Neural progenitor cell (in vitro differentiated cells): ENCODE results near the gene RELA. TPM values are rescaled to one million over a fixed set of nuclear protein-coding genes. Genes with fewer than 3 reads are reported as not detected.

Experiments
- DNase-seq: peaks from one replicate; pipeline ENCODE4 v3.0.0-alpha.2; 2016; ENCODE audit warnings: low spot score
- H2AFZ ChIP-seq: fragments of 200-600 bp; sonication (generic); replicated peaks from 2 replicates; pipeline ENCODE4 v1.6.1; 2016; ENCODE audit warnings: antibody characterized with exemption
- H3F3A ChIP-seq: fragments of 200-600 bp; sonication (generic); 2 replicates; pipeline ENCODE4 v1.6.1; 2016; ENCODE audit warnings: antibody characterized with exemption, low read depth
- H3K27ac ChIP-seq: fragments of 200-600 bp; sonication (generic); 2 replicates; pipeline ENCODE4 v1.5.1; 2016; ENCODE audit warnings: mild to moderate bottlenecking
- H3K27me3 ChIP-seq: fragments of 200-600 bp; sonication (generic); 2 replicates; pipeline ENCODE4 v1.6.1; 2016; ENCODE audit warnings: mild to moderate bottlenecking, moderate library complexity
- H3K36me3 ChIP-seq: fragments of 200-600 bp; sonication (generic); 2 replicates; pipeline ENCODE4 v1.5.1; 2016
- H3K4me1 ChIP-seq: fragments of 200-600 bp; sonication (generic); 2 replicates; pipeline ENCODE4 v1.6.1; 2016; ENCODE audit warnings: mixed run types
- H3K4me2 ChIP-seq: fragments of 200-600 bp; sonication (generic); 2 replicates; pipeline ENCODE4 v1.6.1; 2016
- H3K4me3 ChIP-seq: fragments of 200-600 bp; sonication (generic); 2 replicates; pipeline ENCODE4 v1.5.1; 2016
- H3K79me2 ChIP-seq: fragments of 200-600 bp; sonication (generic); 2 replicates; pipeline ENCODE4 v1.6.1; 2016; ENCODE audit warnings: low read depth
- H3K9ac ChIP-seq: fragments of 200-600 bp; sonication (generic); 2 replicates; pipeline ENCODE4 v1.6.1; 2016
- H3K9me3 ChIP-seq: fragments of 200-600 bp; sonication (generic); 2 replicates; pipeline ENCODE4 v1.5.1; 2016; ENCODE audit warnings: low read depth
- H4K20me1 ChIP-seq: fragments of 200-600 bp; sonication (generic); 2 replicates; pipeline ENCODE4 v1.6.1; 2016; ENCODE audit warnings: low read depth
- H3K27ac Mint-ChIP-seq: 3 replicates; pipeline ENCODE4 v1.8.0; 2021; ENCODE audit warnings: mixed read lengths
- H3K27me3 Mint-ChIP-seq: 2 replicates; pipeline ENCODE4 v1.8.0; 2022; ENCODE audit warnings: low read depth, mild to moderate bottlenecking, inconsistent platforms, moderate library complexity, mixed read lengths; ENCODE audit not compliant: insufficient read depth
- H3K36me3 Mint-ChIP-seq: 3 replicates; pipeline ENCODE4 v1.8.0; 2021; ENCODE audit warnings: mixed read lengths
- H3K4me1 Mint-ChIP-seq: 3 replicates; pipeline ENCODE4 v1.8.0; 2021; ENCODE audit warnings: mixed read lengths
- H3K4me3 Mint-ChIP-seq: 3 replicates; pipeline ENCODE4 v1.8.0; 2021; ENCODE audit warnings: mild to moderate bottlenecking, moderate library complexity, mixed read lengths
- H3K9me3 Mint-ChIP-seq: 3 replicates; pipeline ENCODE4 v1.8.0; 2020; ENCODE audit warnings: mixed read lengths
- CTCF ChIP-seq: fragments of 200-600 bp; sonication (generic); IDR thresholded peaks from 2 replicates; pipeline ENCODE4 v1.5.1; 2017; ENCODE audit warnings: antibody characterized with exemption, mild to moderate bottlenecking
- EZH2 ChIP-seq: fragments of 200-600 bp; sonication (generic); IDR thresholded peaks from 2 replicates; pipeline ENCODE4 v1.6.1; 2017; ENCODE audit warnings: antibody characterized with exemption, mild to moderate bottlenecking, moderate library complexity
- EZH2phosphoT487 ChIP-seq: fragments of 200-600 bp; sonication (generic); IDR thresholded peaks from 2 replicates; pipeline ENCODE4 v1.6.1; 2017; ENCODE audit warnings: antibody characterized with exemption
- total RNA-seq: library from RNA; depleted of rRNA; stranded (reverse); fragments of >200 nt; gene quantifications from 2 replicates; pipeline ENCODE4 v1.2.3, GENCODE V29; 2015; ENCODE audit warnings: low replicate concordance

Gene RELA
- total RNA-seq, 1 donor from 2014 or later, result 11.0 TPM

- peaks cover 18% of the 10 kb centered on the region for H3K27me3 ChIP-seq
- H3K4me3 ChIP-seq, result no peak overlapping the region
- Mint-ChIP-seq H3K27me3 (peaks cover 18% of the 10 kb centered on the region), H3K4me3 (no peak overlapping the region), H3K4me1 (peaks cover 4% of the 10 kb centered on the region), H3K9me3 (peaks cover 7% of the 10 kb centered on the region), H3K36me3 (no peaks in the 10 kb centered on the region), H3K27ac (no peak overlapping the region)
- TF ChIP-seq EZH2phosphoT487, result no peak
- no peak for TF ChIP-seq CTCF
- no peak for TF ChIP-seq EZH2
- H3F3A ChIP-seq, result no peaks in the 10 kb centered on the region
- no peak overlapping the region for H3K27ac ChIP-seq
- no peaks in the 10 kb centered on the region for H3K4me1 ChIP-seq
- H3K9ac ChIP-seq, result no peak overlapping the region
- H2AFZ ChIP-seq, result no peak overlapping the region
- no peaks in the 10 kb centered on the region for H4K20me1 ChIP-seq
- no peaks in the 10 kb centered on the region for H3K36me3 ChIP-seq
- no peaks in the 10 kb centered on the region for H3K9me3 ChIP-seq
- no peaks in the 10 kb centered on the region for H3K79me2 ChIP-seq
- no peak overlapping the region for H3K4me2 ChIP-seq
- no peak for DNase-seq
These were observed 35.5 kb upstream of the RELA start for GRCh38 chr11:65698205-65698604.

GRCh38 chr11:65696802-65697552, 34.3 kb upstream of the RELA start:
- no peak overlapping the region for H3K27ac ChIP-seq
- H3K4me1 ChIP-seq, result no peaks in the 10 kb centered on the region

GRCh38 chr11:65695459-65696241, 32.9 kb upstream of the RELA start:
- no peak overlapping the region for H3K4me2 ChIP-seq
- Mint-ChIP-seq H3K4me1 (peaks cover 5% of the 10 kb centered on the region), H3K9me3 (peaks cover 7% of the 10 kb centered on the region), H3K27me3 (peaks cover 13% of the 10 kb centered on the region), H3K36me3 (no peaks in the 10 kb centered on the region), H3K27ac (no peak overlapping the region), H3K4me3 (no peak overlapping the region)
- peaks cover 4% of the 10 kb centered on the region for H3F3A ChIP-seq
- peaks cover 6% of the 10 kb centered on the region for H3K27me3 ChIP-seq
- H4K20me1 ChIP-seq, result no peaks in the 10 kb centered on the region
- no peak for DNase-seq
- no peaks in the 10 kb centered on the region for H3K4me1 ChIP-seq
- H3K9ac ChIP-seq, result no peak overlapping the region
- H3K79me2 ChIP-seq, result no peaks in the 10 kb centered on the region
- H3K4me3 ChIP-seq, result no peak overlapping the region
- H3K27ac ChIP-seq, result no peak overlapping the region
- H3K36me3 ChIP-seq, result no peaks in the 10 kb centered on the region
- no peak overlapping the region for H2AFZ ChIP-seq
- no peaks in the 10 kb centered on the region for H3K9me3 ChIP-seq
- TF ChIP-seq CTCF (no peak), EZH2phosphoT487 (no peak), EZH2 (no peak)

More at GRCh38 chr11:65696802-65697552, 34.3 kb upstream of the RELA start:
- Histone ChIP-seq H3K4me2 (no peak overlapping the region), H3F3A (peaks cover 4% of the 10 kb centered on the region), H3K4me3 (no peak overlapping the region), H3K79me2 (no peaks in the 10 kb centered on the region), H4K20me1 (no peaks in the 10 kb centered on the region), H3K27me3 (peaks cover 8% of the 10 kb centered on the region), H3K9ac (no peak overlapping the region), H3K9me3 (no peaks in the 10 kb centered on the region), H2AFZ (no peak overlapping the region), H3K36me3 (no peaks in the 10 kb centered on the region)
- DNase-seq, result no peak
- Mint-ChIP-seq H3K4me3 (peak overlapping the region; percentile 18), H3K27me3 (peaks cover 15% of the 10 kb centered on the region), H3K27ac (no peak overlapping the region), H3K36me3 (no peaks in the 10 kb centered on the region), H3K9me3 (peaks cover 7% of the 10 kb centered on the region), H3K4me1 (peaks cover 5% of the 10 kb centered on the region)
- TF ChIP-seq EZH2phosphoT487, result no peak
- TF ChIP-seq CTCF, result no peak
- TF ChIP-seq EZH2, result no peak
